Measurements from ENCODE around the gene ZBTB47. TPM values are rescaled to one million over a fixed set of nuclear protein-coding genes. Genes with fewer than 3 reads are reported as not detected.

ZBTB47 gene
- total RNA-seq, 1 donor from 2014 or later = 69.3 TPM

- intact Hi-C loops (cut with DNase I) = no loop called here
- no peak overlapping the region for H3K4me3 ChIP-seq
- H3K36me3 ChIP-seq = no peaks in the 10 kb centered on the region
- H3K27ac ChIP-seq = no peak overlapping the region
- H3K4me1 ChIP-seq = peaks cover 0 to 2% of the 10 kb centered on the region in 2 donors
- no peak for TF ChIP-seq CTCF (IDR thresholded peaks at IDR 0.05)
- H3K9me3 ChIP-seq = no peaks in the 10 kb centered on the region
- DNase-seq (ENCODE audit: low spot score in 2 of 2) = peak in 1 of 2 donors; percentile 41
- no peaks in the 10 kb centered on the region for H3K27me3 ChIP-seq
Measured at GRCh38 chr3:42705962-42706585, 52.6 kb downstream of the ZBTB47 start.

DNA sequence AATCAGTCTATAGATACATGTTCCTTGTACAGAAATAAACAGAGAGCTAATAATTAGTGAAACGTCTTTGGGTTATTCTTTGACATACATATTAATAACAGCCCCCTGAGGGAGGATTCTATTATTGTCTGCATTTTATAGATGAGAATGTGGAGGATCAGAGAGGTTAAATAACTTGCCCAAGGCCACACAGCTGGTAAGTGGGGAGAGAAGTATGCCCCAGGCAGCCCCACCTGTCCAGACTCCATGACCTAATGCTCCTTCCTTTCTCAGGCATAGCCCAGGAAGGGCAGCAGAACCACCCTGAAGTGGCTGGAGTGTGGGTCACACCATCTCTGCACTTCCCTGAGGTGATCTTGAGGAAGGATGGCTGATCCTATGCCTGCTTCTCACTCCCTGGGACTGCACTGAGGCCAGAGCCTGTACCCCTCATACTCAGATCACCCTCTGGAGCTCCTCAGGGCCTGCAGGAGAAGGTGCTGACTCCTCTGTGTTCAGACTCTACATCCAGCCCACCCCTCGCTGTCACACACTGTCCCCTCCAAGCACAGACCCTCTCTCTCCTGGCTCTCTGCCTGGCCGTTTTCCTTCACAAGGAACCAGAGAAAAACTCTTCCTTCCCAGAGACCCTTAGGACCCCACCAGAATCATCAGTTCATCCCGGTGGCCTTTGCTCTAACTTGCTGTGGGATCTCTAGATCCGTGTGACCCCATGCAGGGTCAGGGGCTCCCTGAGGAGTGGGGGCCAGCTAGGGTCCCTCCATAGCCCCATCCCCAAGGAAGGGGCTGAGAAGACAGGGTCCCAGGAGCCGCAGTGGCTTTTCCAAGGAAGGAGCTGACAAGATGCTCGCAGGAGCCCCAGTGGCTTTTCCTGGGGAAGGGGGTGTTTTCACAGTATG, 53.5 kb downstream of the ZBTB47 start:
- intact Hi-C loops (cut with DNase I) = no loop called here
- no peak for DNase-seq (ENCODE audit: low spot score in 2 of 2)

DNA sequence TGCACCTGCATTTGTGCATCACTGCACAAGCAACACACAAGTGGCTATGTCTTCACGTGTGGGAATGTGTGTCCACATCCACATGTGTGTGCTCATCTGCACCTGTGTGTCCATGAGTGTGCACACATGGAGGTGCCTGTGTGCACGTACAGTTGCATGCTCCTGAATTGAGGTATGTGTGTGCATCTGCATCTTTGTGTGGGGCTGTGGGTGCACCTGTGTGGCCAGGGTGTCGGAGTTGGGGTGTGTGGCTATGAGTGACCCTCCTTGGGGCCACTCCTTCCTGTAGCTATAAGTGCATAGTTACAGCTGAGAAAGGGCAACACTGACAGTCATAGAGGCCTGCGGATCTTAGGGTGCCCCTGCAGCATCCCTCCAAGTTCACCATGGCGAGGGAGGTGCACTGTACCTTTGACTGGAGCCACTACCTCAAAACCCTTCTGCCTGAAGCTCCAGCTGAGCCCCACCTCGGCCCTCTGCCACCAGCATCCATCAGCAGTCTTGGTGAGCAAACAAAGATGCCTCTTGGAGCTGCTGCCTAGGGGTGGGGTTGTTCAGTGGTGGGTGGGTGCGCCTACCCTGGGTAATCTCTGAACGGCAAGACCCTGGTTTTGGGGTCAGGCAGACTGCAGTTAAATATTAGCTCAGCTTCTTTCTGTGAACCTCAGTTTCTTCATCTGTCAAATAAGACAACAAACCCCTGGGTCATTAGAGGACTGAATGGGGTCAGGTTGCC, 54.3 kb downstream of the ZBTB47 start:
- intact Hi-C loops (cut with DNase I) = no loop called here
- DNase-seq (ENCODE audit: low spot score in 2 of 2) = peak in 1 of 2 donors; percentile 47
- TF ChIP-seq CTCF (IDR thresholded peaks at IDR 0.05) = no peak

More for the DNA sequence above, 53.5 kb downstream of the ZBTB47 start:
- H3K27me3 ChIP-seq = no peaks in the 10 kb centered on the region
- no peak for TF ChIP-seq CTCF (IDR thresholded peaks at IDR 0.05)
- H3K4me1 ChIP-seq = no peaks in the 10 kb centered on the region
- H3K9me3 ChIP-seq = no peaks in the 10 kb centered on the region
- no peak overlapping the region for H3K27ac ChIP-seq
- H3K4me3 ChIP-seq = no peak overlapping the region
- no peaks in the 10 kb centered on the region for H3K36me3 ChIP-seq

DNA sequence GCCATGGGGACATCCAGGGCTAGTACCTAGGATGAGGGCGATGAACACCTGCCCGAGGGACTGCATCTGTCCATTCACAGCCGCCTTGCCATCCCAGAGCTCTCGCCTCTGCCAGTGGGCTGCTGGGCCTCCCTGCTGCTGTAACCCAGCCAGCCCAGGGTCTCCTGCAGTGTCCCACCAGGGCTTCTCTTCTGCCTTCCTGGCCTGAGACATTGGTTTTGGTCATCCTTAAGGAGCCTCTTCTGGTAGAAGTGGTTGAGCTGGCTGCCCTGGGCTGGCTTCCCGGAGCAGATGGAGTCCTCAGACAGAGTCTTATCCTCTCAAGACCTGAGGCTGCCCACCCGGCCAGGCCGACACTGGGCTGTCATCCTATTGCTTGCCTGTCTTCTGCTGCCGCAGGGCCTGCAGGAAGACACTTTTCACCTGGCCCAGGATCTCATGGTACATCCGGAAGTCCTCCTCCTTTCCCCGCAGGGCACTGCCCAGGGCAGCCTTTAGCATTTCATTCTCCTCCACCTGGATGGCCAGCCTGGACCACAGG, 55.2 kb downstream of the ZBTB47 start:
- no peaks in the 10 kb centered on the region for H3K4me1 ChIP-seq
- TF ChIP-seq CTCF (IDR thresholded peaks at IDR 0.05) = no peak
- intact Hi-C loops (cut with DNase I) = no loop called here
- H3K36me3 ChIP-seq = no peaks in the 10 kb centered on the region
- H3K27ac ChIP-seq = no peak overlapping the region
- no peak overlapping the region for H3K4me3 ChIP-seq
- no peaks in the 10 kb centered on the region for H3K9me3 ChIP-seq
- H3K27me3 ChIP-seq = no peaks in the 10 kb centered on the region
- DNase-seq (ENCODE audit: low spot score in 2 of 2) = peak in 1 of 2 donors; percentile 58

More for the DNA sequence above, 54.3 kb downstream of the ZBTB47 start:
- Histone ChIP-seq H3K4me1 (no peaks in the 10 kb centered on the region), H3K9me3 (no peaks in the 10 kb centered on the region), H3K36me3 (no peaks in the 10 kb centered on the region), H3K27me3 (no peaks in the 10 kb centered on the region), H3K4me3 (no peak overlapping the region), H3K27ac (no peak overlapping the region)

DNA sequence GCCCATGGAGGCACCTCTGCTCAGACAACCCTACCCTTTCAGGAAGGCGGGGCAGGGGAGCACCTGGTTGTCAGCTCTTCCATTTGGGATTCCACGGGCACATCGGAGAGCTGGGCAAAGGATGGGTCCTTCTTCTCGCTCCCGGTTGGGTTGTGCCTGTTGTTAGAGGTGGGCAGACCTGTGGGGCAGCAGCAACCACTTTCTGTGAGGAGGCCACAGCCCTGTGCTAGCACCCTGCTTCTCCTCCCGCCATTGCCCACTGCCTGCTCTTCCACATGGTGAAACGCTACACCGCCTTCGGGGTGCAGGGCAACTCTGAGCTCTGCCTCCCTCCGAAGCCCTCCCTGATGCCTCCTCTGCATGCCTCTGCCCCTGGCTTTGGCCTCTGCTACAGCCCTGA, 56.1 kb downstream of the ZBTB47 start:
- H3K27ac ChIP-seq = no peak overlapping the region
- H3K9me3 ChIP-seq = no peaks in the 10 kb centered on the region
- no peak overlapping the region for H3K4me3 ChIP-seq
- no peaks in the 10 kb centered on the region for H3K36me3 ChIP-seq
- DNase-seq (ENCODE audit: low spot score in 2 of 2) = peak in 1 of 2 donors; percentile 48
- no peaks in the 10 kb centered on the region for H3K27me3 ChIP-seq
- no peak for TF ChIP-seq CTCF (IDR thresholded peaks at IDR 0.05)
- no peaks in the 10 kb centered on the region for H3K4me1 ChIP-seq
- intact Hi-C loops (cut with DNase I) = no loop called here

Data from ascending aorta (tissue), 2 donors.